CD4-positive, alpha-beta memory T cell (primary cell): Measurements from ENCODE around the gene FERMT2. TPM values are rescaled to one million over a fixed set of nuclear protein-coding genes. Genes with fewer than 3 reads are reported as not detected.

Source experiments
- CTCF ChIA-PET: fragments of 350-600 bp; sonication (Branson Sonifier 250); formaldehyde crosslinking; loops from one replicate; lab custom pipeline; 2021; ENCODE audit warnings: inconsistent platforms; ENCODE audit not compliant: partially characterized antibody; lab: Charles Lee
- POLR2A ChIA-PET: fragments of 350-600 bp; sonication (Branson Sonifier 250); formaldehyde crosslinking; loops from one replicate; lab custom pipeline; 2021; ENCODE audit not compliant: partially characterized antibody; lab: Charles Lee
- DNase-seq, 5 donors: peaks; one replicate each; pipeline versions ENCODE4 v3.0.0 to v3.0.0-alpha.2; 2020 to 2022; ENCODE audit warnings: mixed read lengths in 1 of 5
- H3K27ac ChIP-seq: one replicate; pipeline ENCODE4 v1.7.0; 2013; ENCODE audit warnings: low read depth, low read length
- H3K27me3 ChIP-seq: 2 replicates; pipeline ENCODE4 v1.7.0; 2013; ENCODE audit warnings: mild to moderate bottlenecking, low read length, moderate library complexity; ENCODE audit not compliant: insufficient read depth
- H3K36me3 ChIP-seq: 2 replicates; pipeline ENCODE4 v1.7.0; 2013; ENCODE audit warnings: mild to moderate bottlenecking, low read length, moderate library complexity; ENCODE audit not compliant: insufficient read depth
- H3K4me1 ChIP-seq: 2 replicates; pipeline ENCODE4 v1.7.0; 2013; ENCODE audit warnings: mild to moderate bottlenecking, low read length, moderate library complexity; ENCODE audit not compliant: insufficient read depth
- H3K4me3 ChIP-seq, 2 donors: one replicate each; pipeline ENCODE4 v1.7.0; 2013; ENCODE audit warnings: low read length in 2 of 2, mild to moderate bottlenecking in 1 of 2
- H3K9me3 ChIP-seq, 2 donors: one replicate each; pipeline ENCODE4 v1.7.0; 2013; ENCODE audit warnings: low read length in 2 of 2, control low read depth in 1 of 2; ENCODE audit not compliant: control insufficient read depth in 1 of 2
- H3K27ac Mint-ChIP-seq, 7 donors: one replicate each; pipeline ENCODE4 v1.8.0; 2020 to 2021; ENCODE audit warnings: mixed read lengths in 7 of 7, mild to moderate bottlenecking in 6 of 7, inconsistent platforms in 3 of 7, moderate library complexity in 3 of 7
- H3K27me3 Mint-ChIP-seq, 2 donors: one replicate each; pipeline ENCODE4 v1.8.0; 2020 to 2021; ENCODE audit warnings: mixed read lengths in 2 of 2
- H3K36me3 Mint-ChIP-seq, 2 donors: one replicate each; pipeline ENCODE4 v1.8.0; 2020 to 2021; ENCODE audit warnings: mixed read lengths in 2 of 2, inconsistent platforms in 1 of 2, mild to moderate bottlenecking in 1 of 2
- H3K4me1 Mint-ChIP-seq, 4 donors: one replicate each; pipeline ENCODE4 v1.8.0; 2020 to 2021; ENCODE audit warnings: mixed read lengths in 4 of 4, mild to moderate bottlenecking in 1 of 4
- H3K4me3 Mint-ChIP-seq, 8 donors: one replicate each; pipeline ENCODE4 v1.8.0; 2020 to 2021; ENCODE audit warnings: mixed read lengths in 8 of 8, mild to moderate bottlenecking in 7 of 8, moderate library complexity in 6 of 8, inconsistent platforms in 3 of 8
- H3K9me3 Mint-ChIP-seq, 8 donors: one replicate each; pipeline ENCODE4 v1.8.0; 2020 to 2021; ENCODE audit warnings: mixed read lengths in 8 of 8, mild to moderate bottlenecking in 5 of 8, inconsistent platforms in 3 of 8, moderate library complexity in 1 of 8
- intact Hi-C: fragments of 100-400 bp; cut with micrococcal nuclease; formaldehyde crosslinking; loops from one replicate; pipeline ENCODE4 v1.15.1; 2023
- polyA plus RNA-seq, 2 donors: library from polyadenylated mRNA; unstranded; fragments of 300-500 nt; fragmentation: Illumina TruSeq; gene quantifications; one replicate each; pipeline ENCODE4 v1.2.3, GENCODE V29; 2021
- total RNA-seq, 2 experiments: library from RNA; stranded (reverse); gene quantifications; one replicate each; pipeline ENCODE4 v1.2.3, GENCODE V29; 2021

The FERMT2 gene
- total RNA-seq: under 1 TPM; 0.75 to 0.79 TPM
- not detected for polyA plus RNA-seq

- intact Hi-C loops: loop anchor here (2.0 to 10.0 kb wide), 3 partner anchors 32 to 399 kb away; partner anchors contain the start of genes ERO1A, GPR137C and TXNDC16
- H3K36me3 ChIP-seq: no peaks in the 10 kb centered on the region
- Mint-ChIP-seq H3K36me3 (no peaks in the 10 kb centered on the region), H3K9me3 (no peaks in the 10 kb centered on the region), H3K4me1 (peaks cover 18 to 27% (median 21%) of the 10 kb centered on the region in 4 donors), H3K27me3 (peaks cover 34 to 36% of the 10 kb centered on the region in 2 donors), H3K27ac (peak within 1 kb of the TSS in 6 of 7 donors; percentile 5 to 65 (median 37)), H3K4me3 (peak within 1 kb of the TSS; percentile 79 to 91 (median 85))
- H3K9me3 ChIP-seq: no peaks in the 10 kb centered on the region
- CTCF ChIA-PET: interaction anchor here (1.2 to 3.7 kb wide), 2 partner anchors 9 to 10 kb away, joined by 3 to 27 read pairs; no protein-coding TSS in a partner anchor
- H3K27ac ChIP-seq: no peak within 1 kb of the TSS
- DNase-seq: peak in 4 of 5 donors; percentile 6 to 25 (median 11)
- H3K27me3 ChIP-seq: peaks cover 45% of the 10 kb centered on the region
- H3K4me1 ChIP-seq: peaks cover 20% of the 10 kb centered on the region
- POLR2A ChIA-PET: no interaction called here
- H3K4me3 ChIP-seq: peak within 1 kb of the TSS; percentile 47 to 49
These were observed at the start of gene FERMT2 for GRCh38 chr14:52950898-52951680. Gene FERMT2, minus strand, starts transcription at chr14:52951050. Its CDS starts 482 bp downstream, at chr14:52950568.

- no peaks in the 10 kb centered on the region for H3K4me1 Mint-ChIP-seq
- Histone ChIP-seq H3K27me3 (no peaks in the 10 kb centered on the region), H3K4me1 (no peaks in the 10 kb centered on the region), H3K9me3 (no peaks in the 10 kb centered on the region), H3K36me3 (no peaks in the 10 kb centered on the region), H3K4me3 (no peak overlapping the region), H3K27ac (no peak overlapping the region)
- H3K9me3 Mint-ChIP-seq: peaks cover 0 to 5% (median 0%) of the 10 kb centered on the region in 8 donors
- no peak overlapping the region for H3K4me3 Mint-ChIP-seq
- H3K36me3 Mint-ChIP-seq: no peaks in the 10 kb centered on the region
- H3K27ac Mint-ChIP-seq: no peak overlapping the region
- CTCF ChIA-PET: no interaction called here
- POLR2A ChIA-PET: no interaction called here
- intact Hi-C loops: no loop called here
- no peak for DNase-seq
- peaks cover 5 to 12% of the 10 kb centered on the region in 2 donors for H3K27me3 Mint-ChIP-seq
These were observed 47.6 kb upstream of the FERMT2 start for GRCh38 chr14:52998376-52999015.

GRCh38 chr14:52996493-52996892 lies 45.6 kb upstream of the FERMT2 start:
- no peak for DNase-seq
- Histone ChIP-seq H3K4me1 (no peaks in the 10 kb centered on the region), H3K27ac (no peak overlapping the region), H3K4me3 (no peak overlapping the region), H3K9me3 (no peaks in the 10 kb centered on the region), H3K27me3 (no peaks in the 10 kb centered on the region), H3K36me3 (no peaks in the 10 kb centered on the region)
- CTCF ChIA-PET: no interaction called here
- H3K27me3 Mint-ChIP-seq: peaks cover 7 to 14% of the 10 kb centered on the region in 2 donors
- intact Hi-C loops: no loop called here
- H3K4me1 Mint-ChIP-seq: no peaks in the 10 kb centered on the region
- H3K36me3 Mint-ChIP-seq: no peaks in the 10 kb centered on the region
- no peak overlapping the region for H3K27ac Mint-ChIP-seq
- POLR2A ChIA-PET: no interaction called here
- H3K9me3 Mint-ChIP-seq: peaks cover 0 to 5% (median 0%) of the 10 kb centered on the region in 8 donors
- no peak overlapping the region for H3K4me3 Mint-ChIP-seq

GRCh38 chr14:52995998-52996397 lies 45.1 kb upstream of the FERMT2 start:
- DNase-seq: no peak
- Histone ChIP-seq H3K4me1 (no peaks in the 10 kb centered on the region), H3K9me3 (no peaks in the 10 kb centered on the region), H3K27ac (no peak overlapping the region), H3K36me3 (no peaks in the 10 kb centered on the region), H3K27me3 (no peaks in the 10 kb centered on the region), H3K4me3 (no peak overlapping the region)
- Mint-ChIP-seq H3K4me1 (no peaks in the 10 kb centered on the region), H3K9me3 (peaks cover 0 to 5% (median 0%) of the 10 kb centered on the region in 8 donors), H3K27me3 (peaks cover 10 to 15% of the 10 kb centered on the region in 2 donors), H3K36me3 (no peaks in the 10 kb centered on the region), H3K4me3 (no peak overlapping the region), H3K27ac (no peak overlapping the region)
- intact Hi-C loops: no loop called here
- ChIA-PET CTCF (no interaction called here), POLR2A (no interaction called here)

GRCh38 chr14:52992236-52992870 lies 41.5 kb upstream of the FERMT2 start:
- H3K27ac Mint-ChIP-seq: no peak overlapping the region
- POLR2A ChIA-PET: no interaction called here
- H3K4me1 ChIP-seq: no peaks in the 10 kb centered on the region

GRCh38 chr14:52988139-52988538 lies 37.3 kb upstream of the FERMT2 start:
- ChIA-PET POLR2A (no interaction called here), CTCF (no interaction called here)
- Mint-ChIP-seq H3K4me1 (no peaks in the 10 kb centered on the region), H3K27me3 (peaks cover 3 to 7% of the 10 kb centered on the region in 2 donors), H3K36me3 (no peaks in the 10 kb centered on the region), H3K4me3 (no peak overlapping the region), H3K9me3 (peaks cover 0 to 2% (median 0%) of the 10 kb centered on the region in 8 donors), H3K27ac (no peak overlapping the region)
- Histone ChIP-seq H3K4me3 (no peak overlapping the region), H3K27ac (no peak overlapping the region), H3K36me3 (no peaks in the 10 kb centered on the region), H3K27me3 (no peaks in the 10 kb centered on the region), H3K9me3 (no peaks in the 10 kb centered on the region), H3K4me1 (no peaks in the 10 kb centered on the region)
- DNase-seq: no peak
- intact Hi-C loops: no loop called here

More at GRCh38 chr14:52992236-52992870, 41.5 kb upstream of the FERMT2 start:
- Histone ChIP-seq H3K27ac (no peak overlapping the region), H3K27me3 (no peaks in the 10 kb centered on the region), H3K4me3 (no peak overlapping the region), H3K36me3 (no peaks in the 10 kb centered on the region), H3K9me3 (no peaks in the 10 kb centered on the region)
- Mint-ChIP-seq H3K9me3 (peaks cover 0 to 5% (median 0%) of the 10 kb centered on the region in 8 donors), H3K27me3 (peaks cover 3 to 7% of the 10 kb centered on the region in 2 donors), H3K36me3 (no peaks in the 10 kb centered on the region), H3K4me3 (no peak overlapping the region), H3K4me1 (no peaks in the 10 kb centered on the region)
- CTCF ChIA-PET: no interaction called here
- intact Hi-C loops: no loop called here
- no peak for DNase-seq

- Mint-ChIP-seq H3K4me3 (no peak overlapping the region), H3K9me3 (peaks cover 0 to 2% (median 0%) of the 10 kb centered on the region in 8 donors), H3K27me3 (peaks cover 1 to 6% of the 10 kb centered on the region in 2 donors), H3K27ac (no peak overlapping the region), H3K36me3 (no peaks in the 10 kb centered on the region), H3K4me1 (no peaks in the 10 kb centered on the region)
- H3K4me1 ChIP-seq: no peaks in the 10 kb centered on the region
- H3K4me3 ChIP-seq: no peak overlapping the region
- no peaks in the 10 kb centered on the region for H3K27me3 ChIP-seq
- ChIA-PET CTCF (no interaction called here), POLR2A (no interaction called here)
- intact Hi-C loops: no loop called here
- H3K27ac ChIP-seq: no peak overlapping the region
- H3K9me3 ChIP-seq: no peaks in the 10 kb centered on the region
- no peak for DNase-seq
- no peaks in the 10 kb centered on the region for H3K36me3 ChIP-seq
These were observed 36.7 kb upstream of the FERMT2 start for GRCh38 chr14:52987514-52987913.
